GM12875 (cell line): ENCODE measurements around the gene MCAM.

Experiments
- H3K4me3 ChIP-seq: one replicate; pipeline ENCODE4 v1.5.1; 2011; ENCODE audit warnings: low read depth, low read length, control low read depth
- TF ChIP-seq, protein P1 (sequence below): IDR thresholded peaks from 2 replicates; pipeline ENCODE4 v1.5.1; 2011; ENCODE audit warnings: low read depth, mild to moderate bottlenecking, control low read depth, inconsistent platforms, low read length, moderate library complexity, borderline replicate concordance; ENCODE audit not compliant: insufficient read depth

Gene MCAM

GRCh38 chr11:119303227-119303718 lies 13.7 kb downstream of the MCAM start:
- TF ChIP-seq, protein P1, sequence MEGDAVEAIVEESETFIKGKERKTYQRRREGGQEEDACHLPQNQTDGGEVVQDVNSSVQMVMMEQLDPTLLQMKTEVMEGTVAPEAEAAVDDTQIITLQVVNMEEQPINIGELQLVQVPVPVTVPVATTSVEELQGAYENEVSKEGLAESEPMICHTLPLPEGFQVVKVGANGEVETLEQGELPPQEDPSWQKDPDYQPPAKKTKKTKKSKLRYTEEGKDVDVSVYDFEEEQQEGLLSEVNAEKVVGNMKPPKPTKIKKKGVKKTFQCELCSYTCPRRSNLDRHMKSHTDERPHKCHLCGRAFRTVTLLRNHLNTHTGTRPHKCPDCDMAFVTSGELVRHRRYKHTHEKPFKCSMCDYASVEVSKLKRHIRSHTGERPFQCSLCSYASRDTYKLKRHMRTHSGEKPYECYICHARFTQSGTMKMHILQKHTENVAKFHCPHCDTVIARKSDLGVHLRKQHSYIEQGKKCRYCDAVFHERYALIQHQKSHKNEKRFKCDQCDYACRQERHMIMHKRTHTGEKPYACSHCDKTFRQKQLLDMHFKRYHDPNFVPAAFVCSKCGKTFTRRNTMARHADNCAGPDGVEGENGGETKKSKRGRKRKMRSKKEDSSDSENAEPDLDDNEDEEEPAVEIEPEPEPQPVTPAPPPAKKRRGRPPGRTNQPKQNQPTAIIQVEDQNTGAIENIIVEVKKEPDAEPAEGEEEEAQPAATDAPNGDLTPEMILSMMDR: no peak
- no peak overlapping the region for H3K4me3 ChIP-seq

GRCh38 chr11:119300198-119300964 lies 16.5 kb downstream of the MCAM start:
- H3K4me3 ChIP-seq: no peak overlapping the region

DNA sequence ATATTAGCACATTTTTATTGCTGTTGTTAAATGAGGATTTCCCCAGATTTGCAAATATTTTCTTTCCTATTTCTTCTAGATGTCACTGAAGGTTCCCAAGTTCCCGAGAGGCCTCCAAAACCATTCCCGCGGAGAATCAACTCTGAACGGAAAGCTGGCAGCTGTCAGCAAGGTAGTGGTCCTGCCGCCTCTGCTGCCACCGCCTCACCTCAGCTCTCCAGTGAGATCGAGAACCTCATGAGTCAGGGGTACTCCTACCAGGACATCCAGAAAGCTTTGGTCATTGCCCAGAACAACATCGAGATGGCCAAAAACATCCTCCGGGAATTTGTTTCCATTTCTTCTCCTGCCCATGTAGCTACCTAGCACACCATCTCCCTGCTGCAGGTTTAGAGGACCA lies 17.5 kb downstream of the MCAM start:
- TF ChIP-seq, protein P1: no peak
- no peak overlapping the region for H3K4me3 ChIP-seq

More at GRCh38 chr11:119300198-119300964, 16.5 kb downstream of the MCAM start:
- TF ChIP-seq, protein P1: no peak

DNA sequence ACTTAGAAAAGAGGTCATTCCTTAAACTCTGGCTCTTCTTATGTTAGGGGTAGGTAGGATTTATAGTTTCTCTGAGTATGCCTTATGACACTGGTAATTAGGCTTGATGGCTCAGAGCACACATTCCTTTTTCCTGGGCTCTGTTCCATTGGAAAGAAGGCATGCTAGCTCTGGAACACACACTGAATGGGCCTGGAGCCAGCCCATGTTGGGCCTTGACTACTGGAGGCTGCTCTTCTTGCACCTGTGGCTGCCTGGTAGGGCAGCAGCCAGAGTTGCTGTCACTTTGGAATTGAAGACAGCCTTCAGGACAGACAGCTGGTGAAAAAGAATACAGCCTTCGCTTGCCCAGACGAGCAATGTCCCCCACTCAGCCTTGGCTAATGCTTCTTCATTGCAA lies 18.2 kb downstream of the MCAM start:
- TF ChIP-seq, protein P1: no peak

GRCh38 chr11:119297938-119298337 lies 19.0 kb downstream of the MCAM start:
- TF ChIP-seq, protein P1: no peak
- no peak overlapping the region for H3K4me3 ChIP-seq

More for the DNA sequence above, 18.2 kb downstream of the MCAM start:
- no peak overlapping the region for H3K4me3 ChIP-seq

DNA sequence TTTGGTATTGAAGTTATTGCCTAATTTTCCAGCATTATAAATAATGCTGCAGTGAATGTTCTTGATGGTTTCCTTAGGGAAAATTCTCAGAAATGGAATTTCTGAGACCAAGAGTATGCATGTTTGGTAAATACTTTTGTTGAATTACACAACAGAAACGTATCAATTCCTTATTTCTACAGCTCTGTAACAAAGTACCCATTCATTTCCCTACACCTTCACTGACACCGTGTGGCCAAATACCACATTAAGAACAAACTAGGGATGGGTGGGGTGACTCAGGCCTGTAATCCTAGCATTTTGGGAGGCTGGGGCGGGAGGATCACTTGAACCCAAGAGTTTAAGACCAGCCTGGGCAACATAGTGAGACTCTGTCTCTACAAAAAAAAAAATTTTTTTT lies 21.8 kb downstream of the MCAM start:
- no peak overlapping the region for H3K4me3 ChIP-seq
- TF ChIP-seq, protein P1: no peak

GRCh38 chr11:119293461-119293860 lies 23.5 kb downstream of the MCAM start:
- H3K4me3 ChIP-seq: no peak overlapping the region
- TF ChIP-seq, protein P1: no peak
